SK-N-SH (cell line): Measurements from ENCODE around the gene OR2B2. TPM values are rescaled to one million over a fixed set of nuclear protein-coding genes. Genes with fewer than 3 reads are reported as not detected.

ENCODE experiments used
- CTCF ChIA-PET: fragments of 300-600, 350-600 bp; formaldehyde crosslinking; extraction: SDS; loops from one replicate; lab custom pipeline; 2021; lab: Yijun Ruan, JAX
- POLR2A ChIA-PET: fragments of 350-600 bp; sonication (Branson Sonifier 250); formaldehyde crosslinking; extraction: SDS; loops from one replicate; lab custom pipeline; 2020; ENCODE audit warnings: antibody characterized with exemption, inconsistent platforms; lab: Yijun Ruan, JAX
- DNase-seq: peaks from one replicate; pipeline ENCODE4 v3.0.0; 2012
- H2AFZ ChIP-seq: fragments of 200-600 bp; sonication (generic); 2 replicates; pipeline ENCODE4 v1.8.1; 2016; ENCODE audit warnings: antibody characterized with exemption, mild to moderate bottlenecking, low read depth
- H3F3A ChIP-seq: fragments of 200-600 bp; sonication (generic); replicated peaks from 2 replicates; pipeline ENCODE3; 2016; ENCODE audit warnings: antibody characterized with exemption, mild to moderate bottlenecking; ENCODE audit not compliant: insufficient read depth
- H3K27ac ChIP-seq, 2 experiments: fragments of 200-500 bp in 1 of 2; fragments of 200-600 bp in 1 of 2; sonication (Bioruptor generic) in 1 of 2; sonication (generic), shearing (Covaris generic) in 1 of 2; 2 replicates each; pipeline versions ENCODE4 v1.5.1 to v1.6.1; 2014 to 2016; ENCODE audit warnings: low read depth in 2 of 2, inconsistent platforms in 1 of 2, low read length in 1 of 2, mild to moderate bottlenecking in 1 of 2, mixed read lengths in 1 of 2
- H3K27me3 ChIP-seq: fragments of 200-600 bp; sonication (generic), shearing (Covaris generic); 2 replicates; pipeline ENCODE4 v1.6.1; 2016; ENCODE audit warnings: mixed run types; ENCODE audit not compliant: insufficient read depth
- H3K36me3 ChIP-seq, 2 experiments: fragments of 200-500 bp in 1 of 2; fragments of 200-600 bp in 1 of 2; sonication (Bioruptor generic) in 1 of 2; sonication (generic) in 1 of 2; replicated peaks in 1 of 2; 2 replicates each; pipeline versions ENCODE3 to v1.5.1; 2014 to 2016; ENCODE audit warnings: low read length in 1 of 2, mild to moderate bottlenecking in 1 of 2; ENCODE audit not compliant: insufficient read depth in 2 of 2, control insufficient read depth in 1 of 2
- H3K4me1 ChIP-seq, 2 experiments: fragments of 200-500 bp in 1 of 2; fragments of 200-600 bp in 1 of 2; sonication (Bioruptor generic) in 1 of 2; sonication (generic), shearing (Covaris generic) in 1 of 2; 2 replicates each; pipeline versions ENCODE4 v1.5.1 to v1.6.1; 2014 to 2016; ENCODE audit warnings: low read depth in 1 of 2, low read length in 1 of 2, mixed run types in 1 of 2; ENCODE audit not compliant: insufficient read depth in 2 of 2, control insufficient read depth in 1 of 2
- H3K4me2 ChIP-seq: fragments of 200-600 bp; sonication (generic), shearing (Covaris generic); 2 replicates; pipeline ENCODE4 v1.6.1; 2017; ENCODE audit warnings: mixed run types
- H3K4me3 ChIP-seq, 2 experiments: fragments of 200-500 bp in 1 of 2; fragments of 200-600 bp in 1 of 2; sonication (Bioruptor generic) in 1 of 2; sonication (generic), shearing (Covaris generic) in 1 of 2; 2 replicates each; pipeline versions ENCODE4 v1.5.1 to v1.8.1; 2014 to 2016; ENCODE audit warnings: low read depth in 2 of 2, inconsistent platforms in 1 of 2, low read length in 1 of 2, mild to moderate bottlenecking in 1 of 2, mixed read lengths in 1 of 2, moderate library complexity in 1 of 2
- H3K79me2 ChIP-seq: fragments of 200-600 bp; sonication (generic); 2 replicates; pipeline ENCODE4 v1.8.1; 2017; ENCODE audit warnings: mild to moderate bottlenecking; ENCODE audit not compliant: insufficient read depth
- H3K9ac ChIP-seq: fragments of 200-600 bp; sonication (generic); 2 replicates; pipeline ENCODE4 v1.6.1; 2017; ENCODE audit warnings: mixed run types
- H3K9me2 ChIP-seq: fragments of 200-600 bp; sonication (generic); 2 replicates; pipeline ENCODE4 v1.6.1; 2017; ENCODE audit warnings: mixed run types
- H3K9me3 ChIP-seq: fragments of 200-600 bp; sonication (generic); 2 replicates; pipeline ENCODE4 v1.6.1; 2017; ENCODE audit warnings: mixed run types, mild to moderate bottlenecking, moderate library complexity
- H4K20me1 ChIP-seq: fragments of 200-600 bp; sonication (generic); 2 replicates; pipeline ENCODE4 v1.6.1; 2017; ENCODE audit warnings: mild to moderate bottlenecking, mixed run types; ENCODE audit not compliant: insufficient read depth
- CHD2 ChIP-seq: fragments of 150-350 bp; IDR thresholded peaks from 2 replicates; pipeline ENCODE4 v1.6.1; 2018; ENCODE audit warnings: low read length; ENCODE audit not compliant: partially characterized antibody
- FOXM1 ChIP-seq: IDR thresholded peaks from 2 replicates; pipeline ENCODE4 v1.4.0; 2012; ENCODE audit warnings: low read depth, mild to moderate bottlenecking
- GABPA ChIP-seq: IDR thresholded peaks from 2 replicates; pipeline ENCODE4 v1.4.0; 2012; ENCODE audit warnings: low read depth, mild to moderate bottlenecking
- JUND ChIP-seq: IDR thresholded peaks from 2 replicates; pipeline ENCODE4 v1.4.0; 2012
- MXI1 ChIP-seq: IDR thresholded peaks from 2 replicates; pipeline ENCODE4 v1.6.1; 2012; ENCODE audit warnings: mild to moderate bottlenecking, low read depth, low read length, improper control_type of control experiment
- POLR2AphosphoS5 ChIP-seq: IDR thresholded peaks from 2 replicates; pipeline ENCODE4 v1.6.1; 2012; ENCODE audit warnings: low read depth, low read length
- RCOR1 ChIP-seq: fragments of 150-350 bp; IDR thresholded peaks from 2 replicates; pipeline ENCODE4 v1.6.1; 2017; ENCODE audit warnings: antibody characterized with exemption, low read length
- RFX5 ChIP-seq: IDR thresholded peaks from 2 replicates; pipeline ENCODE4 v1.6.1; 2012; ENCODE audit warnings: mild to moderate bottlenecking, improper control_type of control experiment, low read length
- SIN3A ChIP-seq: IDR thresholded peaks from 2 replicates; pipeline ENCODE4 v1.6.1; 2012; ENCODE audit warnings: low read depth, mild to moderate bottlenecking, low read length, moderate library complexity, borderline replicate concordance
- SMC3 ChIP-seq: IDR thresholded peaks from 2 replicates; pipeline ENCODE4 v1.6.1; 2012; ENCODE audit warnings: low read depth, low read length, improper control_type of control experiment
- TAF1 ChIP-seq: IDR thresholded peaks from 2 replicates; pipeline ENCODE4 v1.6.1; 2012; ENCODE audit warnings: low read depth, mild to moderate bottlenecking, low read length, moderate library complexity, borderline replicate concordance
- TCF12 ChIP-seq: IDR thresholded peaks from 2 replicates; pipeline ENCODE4 v1.4.0; 2012
- TEAD4 ChIP-seq: IDR thresholded peaks from 2 replicates; pipeline ENCODE4 v1.4.0; 2012; ENCODE audit warnings: mild to moderate bottlenecking, borderline replicate concordance; ENCODE audit not compliant: insufficient read depth
- ZBTB33 ChIP-seq: IDR thresholded peaks from 2 replicates; pipeline ENCODE4 v1.4.0; 2012; ENCODE audit warnings: low read depth, borderline replicate concordance
- WGBS: methylation state at CpG from one replicate; pipeline ENCODE4 v1.1.6; 2017; ENCODE audit warnings: low lambda C conversion rate; 5-methylcytosine and 5-hydroxymethylcytosine counted together
- polyA plus RNA-seq, 3 experiments: library from polyadenylated mRNA; depleted of rRNA; stranded (reverse); fragments of >200 nt; gene quantifications; 2 replicates each; pipeline ENCODE4 v1.2.3, GENCODE V29; 2012
- TF ChIP-seq, protein P1 (sequence below): IDR thresholded peaks from 2 replicates; pipeline ENCODE4 v1.4.0; 2012; ENCODE audit warnings: low read depth, borderline replicate concordance
- TF ChIP-seq, protein P2 (sequence below): fragments of 150-350 bp; IDR thresholded peaks from 2 replicates; pipeline ENCODE4 v1.6.1; 2017; ENCODE audit warnings: antibody characterized with exemption, low read length, low read depth, borderline replicate concordance

Gene OR2B2
- polyA plus RNA-seq, 1 of the 3 experiments (the other 2 are of a cell fraction): not detected

DNA sequence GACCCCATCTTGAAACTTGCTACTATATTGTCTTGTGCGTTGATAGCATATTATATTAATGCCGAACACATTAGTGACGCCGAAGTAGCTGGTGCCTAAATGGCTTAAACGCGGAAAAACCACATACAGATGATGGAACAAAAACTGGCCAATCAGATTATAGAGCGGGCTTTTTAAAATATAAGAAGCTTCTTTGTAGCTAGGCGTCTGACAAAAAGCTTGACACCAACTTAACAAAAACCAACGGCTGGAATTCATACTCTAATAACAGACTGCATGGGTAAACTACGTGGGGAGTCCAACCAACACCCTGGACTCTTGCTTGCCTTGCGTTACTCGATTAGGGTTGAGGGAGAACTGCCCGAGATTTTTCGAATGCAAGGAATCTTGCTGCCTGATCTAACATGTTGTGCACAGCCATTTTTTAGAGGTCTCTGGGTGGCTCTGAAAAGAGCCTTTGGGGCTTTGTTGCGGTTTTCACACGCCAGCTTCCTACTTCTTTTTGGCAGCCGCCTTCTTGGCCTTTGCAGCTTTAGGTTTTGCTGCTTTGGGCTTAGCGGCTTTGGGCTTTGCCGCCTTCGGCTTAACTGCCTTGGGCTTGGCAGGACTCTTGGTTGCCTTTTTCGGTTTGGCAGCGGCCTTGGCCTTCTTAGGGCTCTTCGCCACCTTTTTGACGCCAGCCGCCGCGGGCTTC is 45.7 kb downstream of the OR2B2 start (continued):
- TF ChIP-seq, protein P1, sequence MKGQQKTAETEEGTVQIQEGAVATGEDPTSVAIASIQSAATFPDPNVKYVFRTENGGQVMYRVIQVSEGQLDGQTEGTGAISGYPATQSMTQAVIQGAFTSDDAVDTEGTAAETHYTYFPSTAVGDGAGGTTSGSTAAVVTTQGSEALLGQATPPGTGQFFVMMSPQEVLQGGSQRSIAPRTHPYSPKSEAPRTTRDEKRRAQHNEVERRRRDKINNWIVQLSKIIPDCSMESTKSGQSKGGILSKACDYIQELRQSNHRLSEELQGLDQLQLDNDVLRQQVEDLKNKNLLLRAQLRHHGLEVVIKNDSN: no peak
- peak; percentile 48 for TF ChIP-seq CHD2
- TF ChIP-seq TCF12: no peak
- no peak for TF ChIP-seq SMC3

DNA sequence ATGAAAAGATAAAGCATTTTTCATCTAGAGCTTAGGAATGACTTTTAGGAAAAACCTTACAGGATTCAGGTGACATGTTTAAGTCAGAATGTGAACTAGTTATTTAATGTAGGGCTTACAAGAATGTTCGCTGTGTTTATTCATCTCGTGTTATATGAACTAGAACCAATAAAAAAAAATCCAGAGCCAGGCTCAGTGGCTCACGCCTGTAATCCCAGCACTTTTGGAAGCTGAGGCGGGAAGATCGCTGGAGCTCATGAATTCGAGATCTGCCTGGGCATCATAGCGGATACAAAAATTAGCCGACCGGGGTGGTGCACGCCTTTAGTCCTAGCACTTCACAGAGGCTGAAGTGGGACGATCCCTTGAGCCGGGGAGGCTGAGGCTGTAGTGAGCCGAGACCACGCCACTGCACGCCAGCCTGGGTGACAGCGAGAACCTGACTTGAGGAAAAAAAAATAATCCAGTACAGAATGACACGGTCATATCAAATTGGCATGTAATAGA is 46.3 kb downstream of the OR2B2 start:
- WGBS: 9% methylated on average over 16 of the region's 17 CpGs
- Histone ChIP-seq H4K20me1 (no peaks in the 10 kb centered on the region), H3K4me3 (peak overlapping the region; percentile 47 to 80), H3K27me3 (no peaks in the 10 kb centered on the region), H3K9ac (peak overlapping the region; percentile 92), H3K9me3 (no peaks in the 10 kb centered on the region), H3K9me2 (no peaks in the 10 kb centered on the region), H3K27ac (peak overlapping the region; percentile 80 to 97), H3K79me2 (no peaks in the 10 kb centered on the region), H3F3A (peaks cover 35% of the 10 kb centered on the region), H3K4me2 (peak overlapping the region; percentile 76), H3K36me3 (no peaks in the 10 kb centered on the region), H2AFZ (no peak overlapping the region), H3K4me1 (peaks cover 0 to 20% of the 10 kb centered on the region in 2 experiments; a peak in 2 of 4 replicates)
- TF ChIP-seq JUND (0 out of 2 replicates have a peak, but pooled peaks have one; percentile 8), FOXM1 (0 out of 2 replicates have a peak, but pooled peaks have one; percentile 5), TEAD4 (no peak), MXI1 (peak; percentile 89)
- ChIA-PET POLR2A (interaction anchor here (0.7 to 11.4 kb wide), 28 partner anchors 11 to 1846 kb away, joined by 3 to 578 read pairs (median 7); a partner anchor contains a TSS), CTCF (interaction anchor here (1.5 to 2.1 kb wide), 3 partner anchors 8 to 29 kb away, joined by 4 to 11 read pairs (median 4); a partner anchor contains a TSS)
- DNase-seq: no peak

- Histone ChIP-seq H3F3A (peaks cover 32% of the 10 kb centered on the region), H3K36me3 (no peaks in the 10 kb centered on the region), H3K27ac (peak overlapping the region; percentile 80 to 97), H3K27me3 (no peaks in the 10 kb centered on the region), H3K9me3 (no peaks in the 10 kb centered on the region), H3K9me2 (no peaks in the 10 kb centered on the region), H2AFZ (peak overlapping the region; percentile 59), H3K4me1 (peaks cover 0 to 20% of the 10 kb centered on the region in 2 experiments; a peak in 2 of 4 replicates), H3K4me3 (peak overlapping the region; percentile 47 to 80), H4K20me1 (no peaks in the 10 kb centered on the region), H3K9ac (peak overlapping the region; percentile 92), H3K4me2 (peak overlapping the region; percentile 76), H3K79me2 (no peaks in the 10 kb centered on the region)
- peak; percentile 85 for DNase-seq
- 6% methylated on average over 37 of the region's 58 CpGs for WGBS
- CTCF ChIA-PET: interaction anchor here (1.0 to 2.1 kb wide), 6 partner anchors 9 to 30 kb away, joined by 3 to 11 read pairs (median 4); a partner anchor contains a TSS
- POLR2A ChIA-PET: interaction anchor here (0.7 to 11.4 kb wide), 24 partner anchors 9 to 1845 kb away, joined by 3 to 578 read pairs (median 5); a partner anchor contains a TSS
- TF ChIP-seq RFX5: peak; percentile 59; the same call in 1 of the 2 replicates
- peak; percentile 88; the same call in 1 of the 2 replicates for TF ChIP-seq SIN3A
- no peak for TF ChIP-seq TCF12
- TF ChIP-seq GABPA: no peak
- peak; percentile 47; the same call in 1 of the 2 replicates for TF ChIP-seq MXI1
- 0 out of 2 replicates have a peak, but pooled peaks have one; percentile 16 for TF ChIP-seq FOXM1
- TF ChIP-seq ZBTB33: peak; percentile 90
- peak; percentile 69; the same call in 1 of the 2 replicates for TF ChIP-seq TAF1
- 0 out of 2 replicates have a peak, but pooled peaks have one; percentile 48 for TF ChIP-seq RCOR1
- TF ChIP-seq, protein P2, sequence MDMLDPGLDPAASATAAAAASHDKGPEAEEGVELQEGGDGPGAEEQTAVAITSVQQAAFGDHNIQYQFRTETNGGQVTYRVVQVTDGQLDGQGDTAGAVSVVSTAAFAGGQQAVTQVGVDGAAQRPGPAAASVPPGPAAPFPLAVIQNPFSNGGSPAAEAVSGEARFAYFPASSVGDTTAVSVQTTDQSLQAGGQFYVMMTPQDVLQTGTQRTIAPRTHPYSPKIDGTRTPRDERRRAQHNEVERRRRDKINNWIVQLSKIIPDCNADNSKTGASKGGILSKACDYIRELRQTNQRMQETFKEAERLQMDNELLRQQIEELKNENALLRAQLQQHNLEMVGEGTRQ: no peak
- peak; percentile 98 for TF ChIP-seq POLR2AphosphoS5
Observed at GRCh38 chr6:27864906-27865849, 47.0 kb downstream of the OR2B2 start.
